ENCODE data around the gene MON2. TPM values are rescaled to one million over a fixed set of nuclear protein-coding genes. Genes with fewer than 3 reads are reported as not detected.

Gene MON2
- total and polyA plus RNA-seq, 7 donors = 4.9 to 18.2 (median 14.5) TPM

DNA sequence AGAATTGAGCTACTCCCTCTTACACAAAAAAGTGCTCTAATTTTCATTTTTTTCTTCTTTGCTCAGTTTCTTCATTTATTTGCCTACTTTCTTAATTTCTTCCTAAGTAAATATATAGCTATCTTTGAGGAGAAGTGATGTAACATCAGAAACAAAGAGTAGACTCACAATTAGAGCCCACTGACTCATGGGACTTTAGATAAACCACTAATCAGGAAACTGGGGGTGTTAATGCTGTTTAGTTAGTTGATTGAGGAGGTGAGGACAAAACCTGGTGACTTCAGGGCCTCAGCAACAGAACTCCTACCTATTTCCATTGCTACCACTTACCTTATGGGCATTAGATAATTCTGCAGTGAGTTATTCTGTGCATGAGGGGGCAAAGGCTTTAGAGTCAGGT is 151.7 kb downstream of the MON2 start:
- DNase-seq (no peak), ATAC-seq (no peak)
- H3K4me3 ChIP-seq = no peak overlapping the region
- no peaks in the 10 kb centered on the region for H3K4me1 ChIP-seq
- TF ChIP-seq, protein P1, sequence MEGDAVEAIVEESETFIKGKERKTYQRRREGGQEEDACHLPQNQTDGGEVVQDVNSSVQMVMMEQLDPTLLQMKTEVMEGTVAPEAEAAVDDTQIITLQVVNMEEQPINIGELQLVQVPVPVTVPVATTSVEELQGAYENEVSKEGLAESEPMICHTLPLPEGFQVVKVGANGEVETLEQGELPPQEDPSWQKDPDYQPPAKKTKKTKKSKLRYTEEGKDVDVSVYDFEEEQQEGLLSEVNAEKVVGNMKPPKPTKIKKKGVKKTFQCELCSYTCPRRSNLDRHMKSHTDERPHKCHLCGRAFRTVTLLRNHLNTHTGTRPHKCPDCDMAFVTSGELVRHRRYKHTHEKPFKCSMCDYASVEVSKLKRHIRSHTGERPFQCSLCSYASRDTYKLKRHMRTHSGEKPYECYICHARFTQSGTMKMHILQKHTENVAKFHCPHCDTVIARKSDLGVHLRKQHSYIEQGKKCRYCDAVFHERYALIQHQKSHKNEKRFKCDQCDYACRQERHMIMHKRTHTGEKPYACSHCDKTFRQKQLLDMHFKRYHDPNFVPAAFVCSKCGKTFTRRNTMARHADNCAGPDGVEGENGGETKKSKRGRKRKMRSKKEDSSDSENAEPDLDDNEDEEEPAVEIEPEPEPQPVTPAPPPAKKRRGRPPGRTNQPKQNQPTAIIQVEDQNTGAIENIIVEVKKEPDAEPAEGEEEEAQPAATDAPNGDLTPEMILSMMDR (IDR thresholded peaks at IDR 0.05) = no peak
- no peaks in the 10 kb centered on the region for H3K36me3 ChIP-seq (ENCODE audit: insufficient read depth in 1 of 2, low read depth in 1 of 2)
- H3K27ac ChIP-seq = no peak overlapping the region
- H3K27me3 ChIP-seq (ENCODE audit: insufficient read depth in 3 of 3, low read length in 2 of 3) = no peaks in the 10 kb centered on the region
- H3K9me3 ChIP-seq = no peaks in the 10 kb centered on the region
- intact Hi-C loops (cut with DNase I) = no loop called here

DNA sequence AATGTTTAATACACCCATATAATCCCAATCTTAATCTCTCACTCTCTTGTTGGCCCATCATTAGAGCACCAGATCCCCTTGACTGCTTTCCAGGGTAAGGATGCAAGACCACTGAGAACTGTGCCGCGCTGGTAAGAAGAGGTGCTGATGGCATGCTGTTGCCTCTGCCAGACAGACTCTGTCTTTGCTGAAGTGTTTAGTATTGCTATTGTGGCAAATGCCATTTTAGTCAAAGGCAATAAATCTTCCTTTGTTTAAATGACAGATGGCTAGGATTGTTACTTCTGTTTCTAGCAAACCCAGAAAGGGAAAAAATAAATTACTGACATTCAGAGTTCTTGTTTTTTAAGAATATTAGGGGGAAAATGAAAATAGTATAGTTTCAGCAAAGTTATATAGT is 152.3 kb downstream of the MON2 start:
- peaks cover 0 to 1% (median 0%) of the 10 kb centered on the region in 3 donors for H3K27me3 ChIP-seq (ENCODE audit: insufficient read depth in 3 of 3, low read length in 2 of 3)
- intact Hi-C loops (cut with DNase I) = no loop called here
- no peaks in the 10 kb centered on the region for H3K36me3 ChIP-seq (ENCODE audit: insufficient read depth in 1 of 2, low read depth in 1 of 2)
- no peak for ATAC-seq
- TF ChIP-seq, protein P1 (IDR thresholded peaks at IDR 0.05) = no peak
- 84 to 90% (median 88%) methylated on average over 2 of the region's 2 CpGs for WGBS, 3 donors
- no peak for DNase-seq
- H3K9me3 ChIP-seq = no peaks in the 10 kb centered on the region
- no peak overlapping the region for H3K27ac ChIP-seq
- H3K4me3 ChIP-seq = no peak overlapping the region
- H3K4me1 ChIP-seq = no peaks in the 10 kb centered on the region

DNA sequence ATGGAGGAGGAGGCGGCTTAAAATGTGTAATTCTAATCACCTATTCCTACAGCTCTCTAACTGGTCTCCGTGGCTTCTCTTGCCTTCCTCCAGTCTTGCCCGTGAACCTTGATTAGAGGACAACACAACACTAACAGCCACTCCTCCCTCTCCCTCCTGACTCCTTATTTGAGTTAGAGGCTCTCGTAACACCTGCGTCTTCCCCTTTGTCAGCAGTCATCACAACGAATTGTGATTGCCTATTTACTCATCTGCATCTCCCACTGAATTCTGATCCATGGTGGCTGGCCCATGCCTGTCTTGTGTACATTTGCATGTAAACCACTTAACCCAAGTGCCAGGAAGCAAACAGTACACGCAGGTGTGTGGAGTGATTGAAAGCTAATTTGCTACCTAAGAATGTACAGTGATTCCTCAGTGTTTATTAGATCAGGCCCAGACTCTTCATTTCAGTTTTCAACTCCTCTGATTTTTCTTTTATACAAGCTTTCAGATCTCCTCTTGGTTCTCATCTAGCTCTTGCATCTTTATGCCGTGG is 154.5 kb downstream of the MON2 start:
- no peak for DNase-seq
- WGBS, 3 donors = 80 to 85% (median 84%) methylated on average over 8 of the region's 8 CpGs
- no peak for ATAC-seq
- TF ChIP-seq, protein P1 (IDR thresholded peaks at IDR 0.05) = no peak
- Histone ChIP-seq H3K4me3 (no peak overlapping the region), H3K27me3 (ENCODE audit: insufficient read depth in 3 of 3, low read length in 2 of 3) (peaks cover 0 to 1% (median 0%) of the 10 kb centered on the region in 3 donors), H3K27ac (no peak overlapping the region), H3K36me3 (ENCODE audit: insufficient read depth in 1 of 2, low read depth in 1 of 2) (no peaks in the 10 kb centered on the region), H3K9me3 (no peaks in the 10 kb centered on the region), H3K4me1 (no peaks in the 10 kb centered on the region)
- intact Hi-C loops (cut with DNase I) = no loop called here

- no peak overlapping the region for H3K27ac ChIP-seq
- intact Hi-C loops (cut with DNase I) = no loop called here
- H3K9me3 ChIP-seq = no peaks in the 10 kb centered on the region
- no peak overlapping the region for H3K4me3 ChIP-seq
- TF ChIP-seq, protein P1 (IDR thresholded peaks at IDR 0.05) = no peak
- WGBS, 3 donors = 51 to 61% (median 51%) methylated on average over 2 of the region's 2 CpGs
- H3K36me3 ChIP-seq (ENCODE audit: insufficient read depth in 1 of 2, low read depth in 1 of 2) = no peaks in the 10 kb centered on the region
- DNase-seq (no peak), ATAC-seq (no peak)
- H3K27me3 ChIP-seq (ENCODE audit: insufficient read depth in 3 of 3, low read length in 2 of 3) = peaks cover 0 to 1% (median 0%) of the 10 kb centered on the region in 3 donors
- H3K4me1 ChIP-seq = no peaks in the 10 kb centered on the region
These were observed 155.6 kb downstream of the MON2 start for GRCh38 chr12:62622177-62622576.

- intact Hi-C loops (cut with DNase I) = no loop called here
- Histone ChIP-seq H3K4me3 (no peak overlapping the region), H3K4me1 (no peaks in the 10 kb centered on the region), H3K9me3 (no peaks in the 10 kb centered on the region), H3K27ac (no peak overlapping the region), H3K36me3 (ENCODE audit: insufficient read depth in 1 of 2, low read depth in 1 of 2) (no peaks in the 10 kb centered on the region), H3K27me3 (ENCODE audit: insufficient read depth in 3 of 3, low read length in 2 of 3) (peaks cover 0 to 20% (median 1%) of the 10 kb centered on the region in 3 donors)
- WGBS, 3 donors = 71 to 93% (median 89%) methylated on average over 2 of the region's 2 CpGs
- TF ChIP-seq, protein P1 (IDR thresholded peaks at IDR 0.05) = no peak
- ATAC-seq (peak in 3 of 4 donors; percentile 18 to 40 (median 34)), DNase-seq (no peak)
These were observed 158.6 kb downstream of the MON2 start for GRCh38 chr12:62625228-62625627.

Data from psoas muscle (tissue), 8 donors.